HG02938 (cell line): ENCODE measurements around the gene LDLRAD1.
"Not testable (repeated sequence)": the region's sequence is repeated elsewhere in the genome, so short reads cannot be mapped to it uniquely, and the experiment has no call there.

Experiments
- ATAC-seq: cut with Tn5 transposase; IDR thresholded peaks from one replicate; pipeline ENCODE4 v1.9.1; 2021; ENCODE audit warnings: mild to moderate bottlenecking, moderate library complexity; ENCODE audit not compliant: unreplicated experiment

Gene LDLRAD1

GRCh38 chr1:53995683-53996082 is 22.3 kb downstream of the LDLRAD1 start:
- no peak for ATAC-seq

GRCh38 chr1:53994516-53994915 is 23.5 kb downstream of the LDLRAD1 start:
- not testable (repeated sequence) for ATAC-seq

GRCh38 chr1:53992085-53992874 is 25.7 kb downstream of the LDLRAD1 start:
- ATAC-seq, result no peak

- ATAC-seq, result no peak
Measured at GRCh38 chr1:53987880-53988279, 30.1 kb downstream of the LDLRAD1 start.

- no peak for ATAC-seq
Measured at GRCh38 chr1:53986458-53986857, 31.5 kb downstream of the LDLRAD1 start.

- no peak for ATAC-seq
Measured at GRCh38 chr1:53984726-53985125, 33.3 kb downstream of the LDLRAD1 start.

GRCh38 chr1:53982763-53983104 is 35.3 kb downstream of the LDLRAD1 start:
- no peak for ATAC-seq

GRCh38 chr1:53982034-53982762 is 35.8 kb downstream of the LDLRAD1 start:
- no peak for ATAC-seq

GRCh38 chr1:53981220-53981619 is 36.8 kb downstream of the LDLRAD1 start:
- ATAC-seq, result no peak

GRCh38 chr1:53979712-53980450 is 38.1 kb downstream of the LDLRAD1 start:
- no peak for ATAC-seq

GRCh38 chr1:53975861-53976260 is 42.1 kb downstream of the LDLRAD1 start:
- no peak for ATAC-seq

GRCh38 chr1:53971718-53972117 is 46.3 kb downstream of the LDLRAD1 start:
- no peak for ATAC-seq

- ATAC-seq, result not testable (repeated sequence)
Measured at GRCh38 chr1:53969323-53969722, 48.7 kb downstream of the LDLRAD1 start.

GRCh38 chr1:53968125-53968513 is 49.9 kb downstream of the LDLRAD1 start:
- ATAC-seq, result no peak

- ATAC-seq, result no peak
Measured at GRCh38 chr1:53967409-53968124, 50.4 kb downstream of the LDLRAD1 start.

- no peak for ATAC-seq
Measured at GRCh38 chr1:53966794-53967193, 51.2 kb downstream of the LDLRAD1 start.

- ATAC-seq, result no peak
Measured at GRCh38 chr1:53964109-53964508, 53.9 kb downstream of the LDLRAD1 start.

- no peak for ATAC-seq
Measured at GRCh38 chr1:53963460-53963859, 54.5 kb downstream of the LDLRAD1 start.

- no peak for ATAC-seq
Measured at GRCh38 chr1:53962395-53962794, 55.6 kb downstream of the LDLRAD1 start.

GRCh38 chr1:53959664-53960250 is 58.2 kb downstream of the LDLRAD1 start:
- ATAC-seq, result no peak
